HT-29 (cell line): ENCODE data around the gene SPIB. TPM values are rescaled to one million over a fixed set of nuclear protein-coding genes. Genes with fewer than 3 reads are reported as not detected.
"Not testable (repeated sequence)": the region's sequence is repeated elsewhere in the genome, so short reads cannot be mapped to it uniquely, and the experiment has no call there.

Source experiments
- DNase-seq: peaks from one replicate; pipeline ENCODE4 v3.0.0-alpha.2; 2015; ENCODE audit warnings: low spot score
- total RNA-seq: library from RNA; depleted of rRNA; stranded (reverse); fragments of >200 nt; shearing (Covaris generic); gene quantifications from 2 replicates; pipeline ENCODE4 v1.2.3, GENCODE V29; 2014

SPIB gene
- total RNA-seq, 1 experiment from 2014 or later, result not detected

GRCh38 chr19:50390952-50391351, 27.8 kb upstream of the SPIB start:
- DNase-seq, result not testable (repeated sequence)

- DNase-seq, result no peak
Measured at GRCh38 chr19:50392759-50393158, 26.0 kb upstream of the SPIB start.

DNA sequence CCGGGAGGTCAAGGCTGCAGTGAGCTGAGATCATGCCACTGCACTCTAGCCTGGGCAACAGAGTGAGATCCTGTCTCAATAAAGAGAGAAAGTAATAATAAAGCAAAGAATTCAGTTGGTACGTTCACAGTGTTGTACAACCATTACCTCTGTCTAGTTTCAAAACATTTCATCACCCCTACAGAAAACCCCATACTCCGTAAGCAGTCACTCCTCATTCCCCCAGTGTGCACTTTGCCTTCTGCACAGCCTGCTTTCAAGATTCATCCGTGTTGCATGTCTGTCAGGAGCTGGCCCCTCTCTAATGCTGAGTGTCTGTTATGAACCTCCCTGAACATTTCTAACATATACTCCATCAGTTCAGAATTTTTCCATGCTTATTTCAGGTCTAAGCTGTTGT, 25.1 kb upstream of the SPIB start:
- no peak for DNase-seq

- no peak for DNase-seq
Measured at GRCh38 chr19:50394017-50394416, 24.7 kb upstream of the SPIB start.

DNA sequence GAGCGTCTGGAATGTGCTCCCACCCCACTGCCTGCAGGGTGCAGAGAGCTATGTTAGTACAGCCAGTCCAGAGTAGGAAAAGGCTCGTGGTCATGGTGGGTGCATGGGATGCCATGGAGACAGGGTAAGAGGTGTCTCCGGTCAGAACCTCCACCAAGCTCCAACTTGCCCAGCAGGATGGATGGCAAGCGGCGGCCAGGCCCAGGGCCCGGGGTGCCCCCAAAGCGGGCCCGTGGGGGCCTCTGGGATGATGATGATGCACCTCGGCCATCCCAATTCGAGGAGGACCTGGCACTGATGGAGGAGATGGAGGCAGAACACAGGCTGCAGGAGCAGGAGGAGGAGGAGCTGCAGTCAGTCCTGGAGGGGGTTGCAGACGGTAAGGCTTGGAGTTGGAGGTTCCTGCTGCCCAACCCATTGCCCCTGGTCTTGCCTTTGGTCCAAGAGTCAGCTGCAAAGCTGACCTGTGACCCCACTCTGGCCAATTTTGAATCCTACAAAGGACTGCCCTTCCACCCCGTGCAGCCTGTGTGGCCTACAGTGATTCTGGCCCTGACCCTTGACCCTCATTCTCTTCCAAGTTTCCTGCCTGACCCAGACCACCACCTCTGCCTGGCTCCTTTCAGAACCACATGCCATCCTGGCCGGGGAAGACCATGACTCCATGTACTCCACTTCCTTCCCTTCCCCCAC, 19.9 kb upstream of the SPIB start:
- no peak for DNase-seq

GRCh38 chr19:50399368-50399745, 19.4 kb upstream of the SPIB start:
- DNase-seq, result no peak

DNA sequence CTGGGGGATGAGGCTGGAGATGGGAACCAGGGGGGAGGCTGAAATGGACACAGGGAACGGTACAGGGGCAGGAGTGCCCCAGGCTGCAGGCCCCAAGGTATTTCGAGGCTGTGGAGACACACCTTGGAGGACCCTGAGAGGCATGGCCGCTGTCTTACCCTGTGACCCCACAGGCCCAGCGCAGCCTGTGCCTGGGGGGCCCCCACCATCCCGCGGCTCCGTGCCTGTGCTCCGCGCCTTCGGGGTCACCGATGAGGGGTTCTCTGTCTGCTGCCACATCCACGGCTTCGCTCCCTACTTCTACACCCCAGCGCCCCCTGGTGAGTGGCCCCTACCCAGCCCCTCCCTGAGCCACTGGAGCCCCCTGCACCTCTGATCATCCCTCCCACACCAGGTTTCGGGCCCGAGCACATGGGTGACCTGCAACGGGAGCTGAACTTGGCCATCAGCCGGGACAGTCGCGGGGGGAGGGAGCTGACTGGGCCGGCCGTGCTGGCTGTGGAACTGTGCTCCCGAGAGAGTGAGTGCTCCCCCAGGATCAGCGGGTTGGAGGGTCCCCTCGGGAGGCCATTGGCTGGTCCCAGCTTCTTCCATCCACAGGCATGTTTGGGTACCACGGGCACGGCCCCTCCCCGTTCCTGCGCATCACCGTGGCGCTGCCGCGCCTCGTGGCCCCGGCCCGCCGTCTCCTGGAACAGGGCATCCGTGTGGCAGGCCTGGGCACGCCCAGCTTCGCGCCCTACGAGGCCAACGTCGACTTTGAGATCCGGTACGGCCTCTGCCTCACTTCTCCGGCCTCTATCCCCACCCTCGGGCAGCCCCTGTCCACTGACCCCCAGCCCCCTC, 16.9 kb upstream of the SPIB start:
- DNase-seq, result no peak

DNA sequence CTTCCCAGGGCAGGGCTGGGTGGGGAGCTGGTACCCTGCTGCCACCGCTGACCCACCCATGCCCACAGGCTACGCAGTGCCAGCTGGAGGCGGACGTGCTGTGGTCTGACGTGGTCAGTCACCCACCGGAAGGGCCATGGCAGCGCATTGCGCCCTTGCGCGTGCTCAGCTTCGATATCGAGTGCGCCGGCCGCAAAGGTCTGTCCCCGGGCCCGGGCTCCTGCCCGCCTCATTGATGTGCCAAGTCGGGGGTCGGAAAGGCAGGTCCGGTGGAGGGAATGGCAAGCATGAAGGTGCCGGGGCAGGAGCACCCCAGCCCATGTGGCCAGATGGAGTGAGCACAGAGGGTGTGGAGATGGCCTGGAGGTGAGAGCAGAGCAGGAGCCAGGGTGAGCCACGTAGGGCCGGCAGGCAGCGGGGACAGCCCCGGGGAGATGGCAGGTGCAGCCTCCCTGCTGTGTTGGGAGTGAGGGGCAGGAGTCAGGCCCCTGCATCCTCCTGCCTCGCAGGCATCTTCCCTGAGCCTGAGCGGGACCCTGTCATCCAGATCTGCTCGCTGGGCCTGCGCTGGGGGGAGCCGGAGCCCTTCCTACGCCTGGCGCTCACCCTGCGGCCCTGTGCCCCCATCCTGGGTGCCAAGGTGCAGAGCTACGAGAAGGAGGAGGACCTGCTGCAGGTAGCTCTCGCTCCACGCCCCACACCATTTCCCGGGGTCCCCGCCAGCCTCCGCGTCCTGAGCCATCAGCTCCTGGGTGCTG, 16.0 kb upstream of the SPIB start:
- no peak for DNase-seq

- no peak for DNase-seq
Measured at GRCh38 chr19:50406156-50406820, 12.4 kb upstream of the SPIB start.

DNA sequence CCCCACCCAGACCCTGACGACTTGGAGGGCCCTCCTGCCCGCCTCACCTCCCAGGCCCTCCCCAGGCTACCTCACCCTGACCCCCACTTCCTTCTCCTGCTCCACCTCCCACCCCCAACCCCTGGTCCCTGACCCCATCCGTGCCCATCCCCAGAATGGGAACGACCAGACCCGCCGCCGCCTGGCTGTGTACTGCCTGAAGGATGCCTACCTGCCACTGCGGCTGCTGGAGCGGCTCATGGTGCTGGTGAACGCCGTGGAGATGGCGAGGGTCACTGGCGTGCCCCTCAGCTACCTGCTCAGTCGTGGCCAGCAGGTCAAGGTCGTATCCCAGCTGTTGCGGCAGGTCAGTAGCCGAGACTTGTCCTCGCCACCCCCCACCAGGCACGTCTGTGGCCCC, 11.9 kb upstream of the SPIB start:
- DNase-seq, result no peak

DNA sequence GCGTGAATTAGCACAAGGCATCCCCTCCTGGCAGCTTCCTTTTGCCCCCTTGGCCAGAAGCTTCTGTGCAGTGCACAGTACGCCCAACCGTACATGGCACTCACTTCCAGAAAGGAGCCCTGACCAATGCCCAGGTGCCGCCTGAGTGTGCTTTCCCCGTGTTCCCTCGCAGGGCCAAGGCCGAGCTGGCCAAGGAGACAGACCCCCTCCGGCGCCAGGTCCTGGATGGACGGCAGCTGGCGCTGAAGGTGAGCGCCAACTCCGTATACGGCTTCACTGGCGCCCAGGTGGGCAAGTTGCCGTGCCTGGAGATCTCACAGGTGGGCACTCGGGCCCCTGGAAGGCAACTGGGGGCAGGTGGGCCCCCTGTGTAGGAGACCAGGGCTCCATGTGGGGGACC, 9.4 kb upstream of the SPIB start:
- DNase-seq, result no peak

DNA sequence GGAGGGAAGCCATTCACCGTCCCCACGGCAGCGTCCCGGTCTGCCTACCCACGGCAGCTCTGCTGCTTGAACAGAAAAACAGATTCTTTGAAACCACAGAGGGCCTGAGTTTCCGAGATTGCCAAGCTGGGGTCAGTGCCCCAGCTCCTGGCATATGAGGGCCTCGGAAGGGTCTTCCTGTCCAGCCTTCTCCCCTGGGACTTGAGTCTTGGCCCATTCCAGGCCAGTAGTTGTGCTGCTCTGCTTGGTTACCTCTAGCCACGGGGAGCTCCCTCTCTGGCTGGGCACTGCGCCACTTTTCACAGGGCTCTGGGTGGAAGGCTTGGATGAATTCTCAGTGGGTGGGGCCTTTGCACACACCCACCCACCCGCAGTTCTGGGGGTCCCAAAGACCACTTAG, 8.6 kb upstream of the SPIB start:
- DNase-seq, result no peak

- DNase-seq, result no peak
Measured at GRCh38 chr19:50412419-50412818, 6.3 kb upstream of the SPIB start.

DNA sequence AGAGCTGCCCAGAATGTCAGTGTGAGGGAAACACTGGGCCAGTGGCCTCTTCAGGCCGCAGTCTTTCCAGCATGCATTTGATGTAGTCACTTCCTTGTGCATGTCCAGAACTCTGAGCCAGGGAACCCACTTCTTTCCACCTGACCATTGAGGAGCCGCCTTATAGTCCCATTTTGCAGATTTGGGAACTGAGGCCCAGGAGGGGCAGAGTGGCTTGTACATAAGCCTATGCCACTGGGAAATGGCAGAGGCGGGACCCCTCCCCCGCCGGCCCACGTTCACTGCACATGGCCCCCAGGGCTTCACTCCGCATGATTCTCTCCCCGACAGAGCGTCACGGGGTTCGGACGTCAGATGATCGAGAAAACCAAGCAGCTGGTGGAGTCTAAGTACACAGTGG, 5.6 kb upstream of the SPIB start:
- no peak for DNase-seq

DNA sequence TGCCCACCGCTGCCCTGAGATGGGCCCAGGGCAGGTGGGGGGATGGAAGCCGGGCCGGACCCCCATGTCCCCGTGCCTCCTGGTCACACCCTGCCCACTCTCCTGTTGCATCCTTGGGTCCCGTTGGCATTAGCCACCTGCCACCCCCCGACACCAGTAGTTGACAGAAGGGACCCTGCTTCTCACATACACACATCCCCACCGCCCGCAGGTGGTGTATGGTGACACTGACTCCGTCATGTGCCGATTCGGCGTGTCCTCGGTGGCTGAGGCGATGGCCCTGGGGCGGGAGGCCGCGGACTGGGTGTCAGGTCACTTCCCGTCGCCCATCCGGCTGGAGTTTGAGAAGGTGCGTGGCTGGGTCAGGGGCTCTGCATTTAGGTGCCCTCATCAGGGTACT, 5.2 kb upstream of the SPIB start:
- DNase-seq, result no peak

DNA sequence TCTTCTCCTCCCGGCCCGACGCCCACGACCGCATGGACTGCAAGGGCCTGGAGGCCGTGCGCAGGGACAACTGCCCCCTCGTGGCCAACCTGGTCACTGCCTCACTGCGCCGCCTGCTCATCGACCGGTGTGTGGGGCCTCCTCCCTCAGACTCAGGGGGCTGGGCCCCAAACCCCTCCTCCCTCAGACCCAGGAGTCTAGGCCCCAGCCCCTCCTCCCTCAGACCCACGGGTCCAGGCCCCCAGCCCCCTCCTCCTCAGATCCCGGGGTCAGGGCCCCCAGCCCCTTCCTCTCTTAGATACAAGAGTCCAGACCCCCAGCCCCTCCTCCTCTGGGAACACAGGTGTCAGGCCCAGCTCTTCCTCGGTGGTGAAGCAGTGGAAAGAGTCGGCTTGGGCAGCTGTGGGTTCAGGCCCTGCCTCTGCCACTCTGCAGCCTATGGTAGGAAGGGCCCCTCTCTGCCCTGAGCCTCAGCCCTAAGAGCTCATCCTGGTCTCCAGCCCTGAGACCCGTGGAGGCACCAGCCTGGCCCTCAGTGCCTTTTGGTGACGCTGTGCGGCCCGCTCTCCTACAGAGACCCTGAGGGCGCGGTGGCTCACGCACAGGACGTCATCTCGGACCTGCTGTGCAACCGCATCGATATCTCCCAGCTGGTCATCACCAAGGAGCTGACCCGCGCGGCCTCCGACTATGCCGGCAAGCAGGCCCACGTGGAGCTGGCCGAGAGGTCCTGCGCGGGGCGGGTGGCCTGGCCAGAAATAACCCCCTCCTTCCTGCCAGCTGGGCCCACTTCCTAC, 3.7 kb upstream of the SPIB start:
- DNase-seq, result peak; percentile 87

- no peak for DNase-seq
Measured at GRCh38 chr19:50415661-50416033, 3.1 kb upstream of the SPIB start.

GRCh38 chr19:50416034-50416977, 2.4 kb upstream of the SPIB start:
- no peak for DNase-seq

DNA sequence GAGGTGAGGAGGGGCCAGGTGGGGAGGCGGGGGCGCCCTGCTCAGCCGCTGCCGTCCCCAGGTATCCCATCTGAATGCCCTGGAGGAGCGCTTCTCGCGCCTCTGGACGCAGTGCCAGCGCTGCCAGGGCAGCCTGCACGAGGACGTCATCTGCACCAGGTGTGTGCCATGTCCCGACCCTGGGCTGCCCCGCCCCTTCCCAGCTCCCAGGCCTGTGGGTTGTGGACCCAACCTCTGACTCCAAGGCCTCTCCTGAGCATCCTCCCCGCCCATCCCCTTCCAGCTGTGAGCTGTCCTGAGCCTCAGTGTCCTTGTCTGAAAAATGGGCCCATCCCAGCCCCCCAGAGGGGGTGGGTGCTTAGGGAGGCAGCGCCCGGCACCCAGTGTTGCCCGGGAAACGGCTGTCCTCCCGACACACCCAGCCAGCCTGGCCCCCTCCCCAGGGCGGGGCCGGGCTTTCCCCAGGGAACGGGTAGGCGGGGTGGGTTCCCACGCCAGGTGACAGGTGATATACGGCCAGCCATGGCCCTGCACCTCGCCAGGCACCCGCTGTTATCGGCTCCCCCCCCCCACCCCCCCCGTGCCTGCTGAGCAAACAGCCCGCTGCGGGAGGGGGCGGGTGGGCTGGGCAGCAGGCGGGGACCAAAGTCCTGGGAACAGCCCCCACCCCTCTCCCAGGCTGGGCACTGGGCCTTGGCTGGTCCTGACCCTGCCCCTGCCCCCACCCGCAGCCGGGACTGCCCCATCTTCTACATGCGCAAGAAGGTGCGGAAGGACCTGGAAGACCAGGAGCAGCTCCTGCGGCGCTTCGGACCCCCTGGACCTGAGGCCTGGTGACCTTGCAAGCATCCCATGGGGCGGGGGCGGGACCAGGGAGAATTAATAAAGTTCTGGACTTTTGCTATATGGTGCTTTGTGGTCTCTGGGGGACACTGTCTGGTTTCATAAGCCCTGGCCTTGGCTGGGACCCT, 1.3 kb upstream of the SPIB start:
- DNase-seq, result peak; percentile 57
